HEK293 (cell line): ENCODE measurements around the gene OR4D1.
"Not testable (repeated sequence)": the region's sequence is repeated elsewhere in the genome, so short reads cannot be mapped to it uniquely, and the experiment has no call there.

Experiments used
- CTCF ChIA-PET: fragments of 350-600 bp; formaldehyde crosslinking; extraction: SDS; loops from one replicate; lab custom pipeline; 2021; ENCODE audit warnings: antibody characterized with exemption; lab: Yijun Ruan, JAX
- POLR2A ChIA-PET: fragments of 300-600 bp; formaldehyde crosslinking; extraction: SDS; loops from one replicate; lab custom pipeline; 2020; ENCODE audit warnings: antibody characterized with exemption, inconsistent platforms; lab: Yijun Ruan, JAX
- H3K27ac ChIP-seq: fragments of 200-500 bp; sonication (Bioruptor generic); 2 replicates; pipeline ENCODE4 v1.5.1; 2014; ENCODE audit warnings: low read depth, low read length, control low read depth, inconsistent platforms; ENCODE audit errors: extremely low read depth
- H3K36me3 ChIP-seq, 2 experiments: fragments of 200-500 bp in 1 of 2; sonication (Bioruptor generic) in 1 of 2; 1 replicate in 1 of 2; 2 replicates in 1 of 2; pipeline ENCODE4 v1.5.1; 2014 to 2017; ENCODE audit warnings: inconsistent platforms in 2 of 2, low read length in 2 of 2; ENCODE audit not compliant: control insufficient read depth in 2 of 2, insufficient read depth in 1 of 2
- H3K4me1 ChIP-seq: fragments of 200-500 bp; sonication (Bioruptor generic); 2 replicates; pipeline ENCODE4 v1.5.1; 2014; ENCODE audit warnings: mild to moderate bottlenecking, low read length, inconsistent platforms; ENCODE audit not compliant: control insufficient read depth, insufficient read depth
- H3K4me3 ChIP-seq: 2 replicates; pipeline ENCODE4 v1.5.1; 2011; ENCODE audit warnings: low read depth, mild to moderate bottlenecking, control low read depth, low read length, moderate library complexity
- H3K9me3 ChIP-seq: fragments of 200-500 bp; sonication (Bioruptor generic); 2 replicates; pipeline ENCODE4 v1.5.1; 2014; ENCODE audit warnings: low read depth, low read length, inconsistent platforms; ENCODE audit not compliant: control insufficient read depth, insufficient read depth
- KLF1 ChIP-seq: fragments of 450-650 bp; formaldehyde crosslinking; IDR thresholded peaks from 2 replicates; pipeline ENCODE4 v1.5.1; 2016; ENCODE audit warnings: missing biosample characterization, missing genetic modification characterization
- KLF10 ChIP-seq: fragments of 450-650 bp; IDR thresholded peaks from 2 replicates; pipeline ENCODE4 v1.5.1; 2018; ENCODE audit warnings: missing biosample characterization, mild to moderate bottlenecking, missing genetic modification characterization
- MYNN ChIP-seq: fragments of 450-650 bp; formaldehyde crosslinking; IDR thresholded peaks from 2 replicates; pipeline ENCODE4 v1.5.1; 2016; ENCODE audit warnings: missing biosample characterization, missing genetic modification characterization, borderline replicate concordance
- ZBTB8A ChIP-seq: fragments of 450-650 bp; formaldehyde crosslinking; IDR thresholded peaks from 2 replicates; pipeline ENCODE4 v1.5.1; 2016; ENCODE audit warnings: missing biosample characterization, missing genetic modification characterization
- ZFP41 ChIP-seq: fragments of 450-650 bp; formaldehyde crosslinking; IDR thresholded peaks from 2 replicates; pipeline ENCODE4 v1.5.1; 2016; ENCODE audit warnings: missing biosample characterization, missing genetic modification characterization, borderline replicate concordance
- ZNF155 ChIP-seq: fragments of 450-650 bp; formaldehyde crosslinking; IDR thresholded peaks from 2 replicates; pipeline ENCODE4 v1.5.1; 2016; ENCODE audit warnings: missing biosample characterization, missing genetic modification characterization
- ZNF248 ChIP-seq: fragments of 450-650 bp; formaldehyde crosslinking; IDR thresholded peaks from 2 replicates; pipeline ENCODE4 v1.5.1; 2017; ENCODE audit warnings: missing biosample characterization, missing genetic modification characterization
- ZNF350 ChIP-seq: fragments of 450-650 bp; formaldehyde crosslinking; IDR thresholded peaks from 2 replicates; pipeline ENCODE4 v1.5.0; 2017; ENCODE audit warnings: missing biosample characterization, mild to moderate bottlenecking, missing genetic modification characterization
- ZNF391 ChIP-seq: fragments of 450-650 bp; formaldehyde crosslinking; IDR thresholded peaks from 2 replicates; pipeline ENCODE4 v1.5.1; 2016; ENCODE audit warnings: low read depth, missing biosample characterization, missing genetic modification characterization, borderline replicate concordance
- ZNF433 ChIP-seq: fragments of 450-650 bp; formaldehyde crosslinking; IDR thresholded peaks from 2 replicates; pipeline ENCODE4 v1.5.1; 2016; ENCODE audit warnings: missing biosample characterization, missing genetic modification characterization, low read depth
- ZNF621 ChIP-seq: fragments of 450-650 bp; formaldehyde crosslinking; IDR thresholded peaks from 2 replicates; pipeline ENCODE4 v1.5.1; 2017; ENCODE audit warnings: missing biosample characterization, missing genetic modification characterization
- ZNF76 ChIP-seq: fragments of 450-650 bp; formaldehyde crosslinking; IDR thresholded peaks from 2 replicates; pipeline ENCODE4; 2016; ENCODE audit warnings: low read depth, missing biosample characterization, missing genetic modification characterization, borderline replicate concordance
- ZNF768 ChIP-seq: fragments of 450-650 bp; formaldehyde crosslinking; IDR thresholded peaks from 2 replicates; pipeline ENCODE4 v1.5.1; 2018; ENCODE audit warnings: missing biosample characterization, mild to moderate bottlenecking, missing genetic modification characterization
- TF ChIP-seq, protein P1 (sequence below): fragments of 450-650 bp; formaldehyde crosslinking; optimal IDR thresholded peaks from 2 replicates; pipeline ENCODE3; 2016; ENCODE audit warnings: missing biosample characterization, mild to moderate bottlenecking, missing genetic modification characterization
- TF ChIP-seq, protein P2 (sequence below): fragments of 450-650 bp; formaldehyde crosslinking; IDR thresholded peaks from 2 replicates; pipeline ENCODE4 v1.5.1; 2017; ENCODE audit warnings: missing biosample characterization, mild to moderate bottlenecking, missing genetic modification characterization, moderate library complexity
- TF ChIP-seq, protein P3 (sequence below): fragments of 450-650 bp; formaldehyde crosslinking; IDR thresholded peaks from 2 replicates; pipeline ENCODE4 v1.5.1; 2016; ENCODE audit warnings: missing biosample characterization, missing genetic modification characterization
- TF ChIP-seq, protein P4 (sequence below): fragments of 450-650 bp; formaldehyde crosslinking; IDR thresholded peaks from 2 replicates; pipeline ENCODE4; 2016; ENCODE audit warnings: missing biosample characterization, missing genetic modification characterization
- TF ChIP-seq, protein P5 (sequence below): fragments of 450-650 bp; formaldehyde crosslinking; IDR thresholded peaks from 2 replicates; pipeline ENCODE4 v1.5.1; 2016; ENCODE audit warnings: missing biosample characterization, missing genetic modification characterization

Gene OR4D1

DNA sequence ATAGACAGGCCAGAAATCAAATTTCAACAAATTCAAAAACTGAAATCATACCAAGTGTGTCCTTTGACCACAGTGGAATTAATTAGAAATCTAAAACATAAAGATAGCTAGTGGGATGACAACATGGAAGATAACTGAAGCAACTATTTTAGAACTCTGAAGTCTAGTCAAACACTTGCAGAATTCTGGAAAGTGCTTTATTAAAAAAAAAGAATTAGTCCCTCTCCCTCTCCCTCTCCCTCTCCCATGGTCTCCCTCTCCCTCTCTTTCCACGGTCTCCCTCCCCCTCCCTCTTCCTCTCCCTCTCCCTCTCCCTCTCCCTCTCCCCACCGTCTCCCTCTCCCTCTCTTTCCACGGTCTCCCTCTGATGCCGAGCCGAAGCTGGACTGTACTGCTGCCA is 6.7 kb upstream of the OR4D1 start:
- POLR2A ChIA-PET: no interaction called here
- H3K27ac ChIP-seq: no peak overlapping the region
- TF ChIP-seq ZNF433 (tag by site-specific recombination): no peak
- TF ChIP-seq MYNN (tag by site-specific recombination): no peak
- no peak for TF ChIP-seq ZNF768
- TF ChIP-seq KLF1 (tag by site-specific recombination): no peak
- TF ChIP-seq, protein P1, sequence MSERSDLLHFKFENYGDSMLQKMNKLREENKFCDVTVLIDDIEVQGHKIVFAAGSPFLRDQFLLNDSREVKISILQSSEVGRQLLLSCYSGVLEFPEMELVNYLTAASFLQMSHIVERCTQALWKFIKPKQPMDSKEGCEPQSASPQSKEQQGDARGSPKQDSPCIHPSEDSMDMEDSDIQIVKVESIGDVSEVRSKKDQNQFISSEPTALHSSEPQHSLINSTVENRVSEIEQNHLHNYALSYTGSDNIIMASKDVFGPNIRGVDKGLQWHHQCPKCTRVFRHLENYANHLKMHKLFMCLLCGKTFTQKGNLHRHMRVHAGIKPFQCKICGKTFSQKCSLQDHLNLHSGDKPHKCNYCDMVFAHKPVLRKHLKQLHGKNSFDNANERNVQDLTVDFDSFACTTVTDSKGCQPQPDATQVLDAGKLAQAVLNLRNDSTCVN: no peak
- TF ChIP-seq, protein P2, sequence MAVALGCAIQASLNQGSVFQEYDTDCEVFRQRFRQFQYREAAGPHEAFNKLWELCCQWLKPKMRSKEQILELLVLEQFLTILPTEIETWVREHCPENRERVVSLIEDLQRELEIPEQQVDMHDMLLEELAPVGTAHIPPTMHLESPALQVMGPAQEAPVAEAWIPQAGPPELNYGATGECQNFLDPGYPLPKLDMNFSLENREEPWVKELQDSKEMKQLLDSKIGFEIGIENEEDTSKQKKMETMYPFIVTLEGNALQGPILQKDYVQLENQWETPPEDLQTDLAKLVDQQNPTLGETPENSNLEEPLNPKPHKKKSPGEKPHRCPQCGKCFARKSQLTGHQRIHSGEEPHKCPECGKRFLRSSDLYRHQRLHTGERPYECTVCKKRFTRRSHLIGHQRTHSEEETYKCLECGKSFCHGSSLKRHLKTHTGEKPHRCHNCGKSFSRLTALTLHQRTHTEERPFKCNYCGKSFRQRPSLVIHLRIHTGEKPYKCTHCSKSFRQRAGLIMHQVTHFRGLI (tag by site-specific recombination): no peak
- TF ChIP-seq, protein P3, sequence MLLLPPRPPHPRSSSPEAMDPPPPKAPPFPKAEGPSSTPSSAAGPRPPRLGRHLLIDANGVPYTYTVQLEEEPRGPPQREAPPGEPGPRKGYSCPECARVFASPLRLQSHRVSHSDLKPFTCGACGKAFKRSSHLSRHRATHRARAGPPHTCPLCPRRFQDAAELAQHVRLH (tag by site-specific recombination): no peak
- TF ChIP-seq ZNF621 (tag by site-specific recombination): no peak
- TF ChIP-seq ZBTB8A: no peak
- TF ChIP-seq, protein P4, sequence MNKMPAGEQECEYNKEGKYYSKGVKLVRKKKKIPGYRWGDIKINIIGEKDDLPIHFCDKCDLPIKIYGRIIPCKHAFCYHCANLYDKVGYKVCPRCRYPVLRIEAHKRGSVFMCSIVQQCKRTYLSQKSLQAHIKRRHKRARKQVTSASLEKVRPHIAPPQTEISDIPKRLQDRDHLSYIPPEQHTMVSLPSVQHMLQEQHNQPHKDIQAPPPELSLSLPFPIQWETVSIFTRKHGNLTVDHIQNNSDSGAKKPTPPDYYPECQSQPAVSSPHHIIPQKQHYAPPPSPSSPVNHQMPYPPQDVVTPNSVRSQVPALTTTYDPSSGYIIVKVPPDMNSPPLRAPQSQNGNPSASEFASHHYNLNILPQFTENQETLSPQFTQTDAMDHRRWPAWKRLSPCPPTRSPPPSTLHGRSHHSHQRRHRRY (tag by site-specific recombination): no peak
- no peak for TF ChIP-seq ZNF350 (tag by site-specific recombination)
- TF ChIP-seq, protein P5, sequence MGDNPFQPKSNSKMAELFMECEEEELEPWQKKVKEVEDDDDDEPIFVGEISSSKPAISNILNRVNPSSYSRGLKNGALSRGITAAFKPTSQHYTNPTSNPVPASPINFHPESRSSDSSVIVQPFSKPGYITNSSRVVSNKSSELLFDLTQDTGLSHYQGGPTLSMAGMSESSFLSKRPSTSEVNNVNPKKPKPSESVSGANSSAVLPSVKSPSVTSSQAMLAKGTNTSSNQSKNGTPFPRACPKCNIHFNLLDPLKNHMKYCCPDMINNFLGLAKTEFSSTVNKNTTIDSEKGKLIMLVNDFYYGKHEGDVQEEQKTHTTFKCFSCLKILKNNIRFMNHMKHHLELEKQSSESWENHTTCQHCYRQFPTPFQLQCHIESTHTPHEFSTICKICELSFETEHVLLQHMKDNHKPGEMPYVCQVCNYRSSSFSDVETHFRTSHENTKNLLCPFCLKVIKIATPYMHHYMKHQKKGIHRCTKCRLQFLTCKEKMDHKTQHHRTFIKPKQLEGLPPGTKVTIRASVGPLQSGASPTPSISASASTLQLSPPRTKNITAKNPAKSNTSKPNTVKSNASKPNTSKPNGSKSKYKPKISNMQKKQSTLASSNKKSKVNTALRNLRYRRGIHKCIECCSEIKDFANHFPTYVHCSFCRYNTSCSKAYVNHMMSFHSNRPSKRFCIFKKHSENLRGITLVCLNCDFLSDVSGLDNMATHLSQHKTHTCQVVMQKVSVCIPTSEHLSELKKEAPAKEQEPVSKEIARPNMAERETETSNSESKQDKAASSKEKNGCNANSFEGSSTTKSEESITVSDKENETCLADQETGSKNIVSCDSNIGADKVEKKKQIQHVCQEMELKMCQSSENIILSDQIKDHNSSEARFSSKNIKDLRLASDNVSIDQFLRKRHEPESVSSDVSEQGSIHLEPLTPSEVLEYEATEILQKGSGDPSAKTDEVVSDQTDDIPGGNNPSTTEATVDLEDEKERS: no peak
- no peak for TF ChIP-seq KLF10 (tag by site-specific recombination)
- TF ChIP-seq ZFP41 (tag by site-specific recombination): no peak
- TF ChIP-seq ZNF76 (tag by site-specific recombination): no peak
- no peak for TF ChIP-seq ZNF155
- no peak for TF ChIP-seq ZNF391
- no peak for TF ChIP-seq ZNF248 (tag by site-specific recombination)
- TF ChIP-seq, all 188 proteins: peak for 0
- Histone ChIP-seq H3K36me3 (no peaks in the 10 kb centered on the region), H3K4me1 (no peaks in the 10 kb centered on the region), H3K9me3 (no peaks in the 10 kb centered on the region; the same call in 1 of the 2 replicates), H3K4me3 (no peak overlapping the region)
- CTCF ChIA-PET: interaction anchor here (0.8 kb wide), 1 partner anchor 11 kb away, joined by 3 read pairs; no protein-coding TSS in a partner anchor

DNA sequence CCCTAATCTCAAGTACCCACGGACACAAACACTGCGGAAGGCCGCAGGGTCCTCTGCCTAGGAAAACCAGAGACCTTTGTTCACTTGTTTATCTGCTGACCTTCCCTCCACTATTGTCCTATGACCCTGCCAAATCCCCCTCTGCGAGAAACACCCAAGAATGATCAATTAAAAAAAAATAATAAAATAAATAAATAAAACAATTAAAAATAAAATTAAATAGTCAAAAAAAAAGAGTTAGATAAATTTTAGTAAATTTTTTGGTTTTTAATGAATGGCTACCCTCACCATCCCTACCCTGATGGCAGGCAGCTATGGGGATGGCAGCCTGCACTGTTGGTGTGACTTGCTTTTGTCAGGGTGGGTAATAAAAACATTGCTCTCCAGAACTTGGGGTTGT is 4.8 kb upstream of the OR4D1 start:
- H3K9me3 ChIP-seq: not testable (repeated sequence)

More for the DNA sequence above, 4.8 kb upstream of the OR4D1 start:
- H3K27ac ChIP-seq, POLR2A ChIA-PET, CTCF ChIA-PET, H3K36me3 ChIP-seq, H3K4me3 ChIP-seq, H3K4me1 ChIP-seq: not testable (repeated sequence)
